T-cell (primary cell): ENCODE measurements around the gene DDAH2. TPM values are rescaled to one million over a fixed set of nuclear protein-coding genes. Genes with fewer than 3 reads are reported as not detected.

Experiments
- ATAC-seq, 4 experiments: fragments of 200-7000 bp in 3 of 4; fragments of 150-1000 bp in 1 of 4; cut with Tn5 transposase; replicated peaks in 1 of 4; 1 replicate in 3 of 4; 2 replicates in 1 of 4; pipeline ENCODE4 v1.10.0; 2021; ENCODE audit warnings: moderate library complexity in 3 of 4, mild to moderate bottlenecking in 2 of 4, moderate number of reproducible peaks in 1 of 4
- CTCF ChIA-PET, 2 donors: fragments of 300-600 bp; sonication (Branson Sonifier 250); formaldehyde crosslinking; loops; one replicate each; lab custom pipeline; 2022; ENCODE audit warnings: antibody characterized with exemption in 2 of 2; lab: Charles Lee
- POLR2A ChIA-PET, 2 donors: fragments of 300-600 bp; sonication (Branson Sonifier 250); formaldehyde crosslinking; loops; one replicate each; lab custom pipeline; 2022; ENCODE audit warnings: antibody characterized with exemption in 2 of 2; lab: Charles Lee
- DNase-seq, 35 experiments: peaks; one replicate each; pipeline versions ENCODE4 v3.0.0 to v3.0.0-alpha.2; 2013 to 2023
- H3K27ac ChIP-seq: one replicate; pipeline ENCODE4 v1.5.1; 2013; ENCODE audit warnings: low read length
- H3K27me3 ChIP-seq, 2 experiments: replicated peaks in 1 of 2; 1 replicate in 1 of 2; 2 replicates in 1 of 2; pipeline versions ENCODE4 v1.6.1 to v1.7.0; 2013; ENCODE audit warnings: low read length in 1 of 2, mixed read lengths in 1 of 2; ENCODE audit not compliant: control insufficient read depth in 2 of 2, insufficient read depth in 2 of 2; ENCODE audit errors: extremely low read depth in 1 of 2
- H3K36me3 ChIP-seq, 2 donors: 1 replicate in 1 of 2; 2 replicates in 1 of 2; pipeline versions ENCODE4 v1.6.1 to v1.7.0; 2013; ENCODE audit warnings: low read length in 1 of 2; ENCODE audit not compliant: control insufficient read depth in 2 of 2, insufficient read depth in 1 of 2; ENCODE audit errors: extremely low read depth in 1 of 2
- H3K4me1 ChIP-seq, 2 experiments: 1 replicate in 1 of 2; 2 replicates in 1 of 2; pipeline versions ENCODE4 v1.6.1 to v1.7.0; 2013; ENCODE audit warnings: low read length in 2 of 2, mixed read lengths in 1 of 2; ENCODE audit not compliant: insufficient read depth in 2 of 2, control insufficient read depth in 1 of 2; ENCODE audit errors: extremely low read depth in 1 of 2
- H3K4me3 ChIP-seq, 2 donors: 1 replicate in 1 of 2; 2 replicates in 1 of 2; pipeline versions ENCODE4 v1.5.1 to v1.7.0; 2013; ENCODE audit warnings: mild to moderate bottlenecking in 2 of 2, low read length in 1 of 2, moderate library complexity in 1 of 2; ENCODE audit not compliant: control insufficient read depth in 1 of 2; ENCODE audit errors: extremely low read depth in 1 of 2
- H3K9me3 ChIP-seq: 2 replicates; pipeline ENCODE4 v1.7.0; 2013
- H3K27ac Mint-ChIP-seq, 2 donors: one replicate each; pipeline ENCODE4 v1.8.0; 2020 to 2021; ENCODE audit warnings: mild to moderate bottlenecking in 2 of 2, mixed read lengths in 2 of 2
- H3K27me3 Mint-ChIP-seq, 2 donors: one replicate each; pipeline ENCODE4 v1.8.0; 2021 to 2022; ENCODE audit warnings: mixed read lengths in 2 of 2
- H3K36me3 Mint-ChIP-seq: one replicate; pipeline ENCODE4 v1.8.0; 2021; ENCODE audit warnings: mixed read lengths
- H3K4me1 Mint-ChIP-seq, 3 donors: one replicate each; pipeline ENCODE4 v1.8.0; 2020 to 2022; ENCODE audit warnings: mixed read lengths in 3 of 3, mild to moderate bottlenecking in 1 of 3
- H3K4me3 Mint-ChIP-seq, 3 donors: one replicate each; pipeline ENCODE4 v1.8.0; 2020 to 2022; ENCODE audit warnings: mild to moderate bottlenecking in 3 of 3, mixed read lengths in 3 of 3, moderate library complexity in 3 of 3
- H3K9me3 Mint-ChIP-seq, 3 donors: one replicate each; pipeline ENCODE4 v1.8.0; 2020 to 2022; ENCODE audit warnings: mixed read lengths in 3 of 3
- WGBS: methylation state at CpG from one replicate; pipeline ENCODE4 v1.1.5; 2013; ENCODE audit warnings: missing lambda C conversion rate; ENCODE audit not compliant: insufficient coverage; 5-methylcytosine and 5-hydroxymethylcytosine counted together
- total RNA-seq, 35 experiments: library from RNA in 6 of 35; stranded (reverse) in 6 of 35; fragments of 120-200 nt in 1 of 35; gene quantifications; one replicate each; pipeline versions ENCODE4 v1.2.1 to v1.2.4 and lab custom pipeline; 2013 to 2026

Gene DDAH2
- total RNA-seq, 5 donors from 2014 or later (not counting 1 experiment from before 2014, with no cell fraction given), result 9.0 to 13.2 (median 11.5) TPM

DNA sequence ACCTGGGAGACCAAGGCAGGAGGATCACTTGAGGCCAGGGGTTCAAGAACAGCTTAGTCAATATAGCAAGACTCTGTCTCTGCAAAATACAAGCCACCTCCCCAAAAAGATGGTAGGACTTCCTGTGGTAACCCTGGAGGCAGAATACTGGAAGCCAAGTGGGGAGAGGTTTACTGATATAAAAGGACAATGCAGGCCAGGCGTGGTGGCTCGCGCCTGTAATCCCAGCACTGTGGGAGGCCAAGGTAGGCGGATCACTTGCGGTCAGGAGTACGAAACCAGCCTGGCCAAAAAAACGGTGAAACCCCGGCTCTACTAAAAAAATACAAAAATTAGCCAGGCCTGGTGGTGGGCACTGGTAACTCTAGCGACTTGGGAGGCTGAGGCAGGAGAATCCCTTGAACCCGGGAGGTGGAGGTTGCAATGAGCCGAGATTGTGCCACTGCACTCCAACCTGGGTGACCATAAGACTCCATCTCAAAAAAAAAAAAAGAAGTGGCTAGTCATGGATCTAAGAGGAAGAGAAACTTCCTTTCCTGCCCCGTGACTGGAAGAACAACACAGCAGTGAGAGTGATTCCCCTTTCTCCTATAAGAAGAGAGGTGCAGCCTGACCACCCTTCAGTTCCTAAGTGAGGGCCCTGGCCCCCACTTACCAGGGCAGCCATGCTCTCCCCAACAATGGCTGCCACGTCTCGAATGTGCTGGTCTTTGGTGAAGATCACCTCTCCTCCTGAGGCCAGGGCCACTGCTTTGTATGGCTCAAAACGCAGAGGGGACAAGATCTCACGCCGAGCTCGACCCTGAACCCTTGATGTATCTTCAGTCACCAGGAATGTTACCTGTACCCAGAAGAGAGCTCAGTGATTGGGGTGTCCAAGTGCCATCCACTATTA, 39.5 kb upstream of the DDAH2 start:
- ATAC-seq, result no peak
- H3K9me3 Mint-ChIP-seq, result no peaks in the 10 kb centered on the region
- H3K27me3 Mint-ChIP-seq, result no peaks in the 10 kb centered on the region
- DNase-seq, result no peak
- ChIA-PET CTCF (interaction anchor here in 1 of 2 donors (1.4 to 1.5 kb wide), 2 partner anchors 33 to 41 kb away, joined by 5 read pairs; partner anchors contain the start of gene CLIC1), POLR2A (no interaction called here)
- H3K27ac Mint-ChIP-seq, result peak overlapping the region in 1 of 2 donors; percentile 24
- H3K4me3 Mint-ChIP-seq, result no peak overlapping the region
- H3K36me3 ChIP-seq, result no peaks in the 10 kb centered on the region
- peaks cover 10 to 37% of the 10 kb centered on the region in 2 experiments for H3K4me1 ChIP-seq
- H3K4me1 Mint-ChIP-seq, result peaks cover 24 to 30% (median 29%) of the 10 kb centered on the region in 3 donors
- H3K4me3 ChIP-seq, result no peak overlapping the region
- WGBS, result 90% methylated on average over 7 of the region's 18 CpGs
- H3K27ac ChIP-seq, result no peak overlapping the region
- H3K27me3 ChIP-seq, result no peaks in the 10 kb centered on the region
- H3K36me3 Mint-ChIP-seq, result peaks cover 2% of the 10 kb centered on the region
- H3K9me3 ChIP-seq, result no peaks in the 10 kb centered on the region

GRCh38 chr6:31767096-31767645, 38.1 kb upstream of the DDAH2 start:
- Mint-ChIP-seq H3K4me3 (no peak overlapping the region), H3K9me3 (no peaks in the 10 kb centered on the region), H3K27ac (no peak overlapping the region), H3K27me3 (no peaks in the 10 kb centered on the region), H3K36me3 (peaks cover 8% of the 10 kb centered on the region), H3K4me1 (peaks cover 17 to 22% (median 17%) of the 10 kb centered on the region in 3 donors)
- 100% methylated on average over 2 of the region's 6 CpGs for WGBS
- Histone ChIP-seq H3K27ac (no peak overlapping the region), H3K4me3 (no peak overlapping the region), H3K27me3 (no peaks in the 10 kb centered on the region), H3K4me1 (peaks cover 3 to 23% of the 10 kb centered on the region in 2 experiments), H3K36me3 (no peaks in the 10 kb centered on the region), H3K9me3 (no peaks in the 10 kb centered on the region)
- CTCF ChIA-PET, result no interaction called here
- POLR2A ChIA-PET, result no interaction called here
- ATAC-seq (no peak), DNase-seq (no peak)

GRCh38 chr6:31765910-31766794, 37.1 kb upstream of the DDAH2 start:
- Histone ChIP-seq H3K4me3 (no peak overlapping the region), H3K36me3 (no peaks in the 10 kb centered on the region), H3K9me3 (no peaks in the 10 kb centered on the region), H3K27ac (no peak overlapping the region), H3K4me1 (peaks cover 0 to 13% of the 10 kb centered on the region in 2 experiments), H3K27me3 (no peaks in the 10 kb centered on the region)
- ChIA-PET CTCF (interaction anchor here in 1 of 2 donors (0.6 kb wide), 1 partner anchor 213 kb away, joined by 12 read pairs; no protein-coding TSS in a partner anchor), POLR2A (interaction anchor here in 1 of 2 donors (0.5 kb wide), 1 partner anchor 82 kb away, joined by 9 read pairs; no protein-coding TSS in a partner anchor)
- WGBS, result 84% methylated on average over 33 of the region's 42 CpGs
- ATAC-seq, result no peak
- Mint-ChIP-seq H3K4me1 (peaks cover 9 to 17% (median 9%) of the 10 kb centered on the region in 3 donors), H3K27ac (no peak overlapping the region), H3K27me3 (no peaks in the 10 kb centered on the region), H3K36me3 (peaks cover 15% of the 10 kb centered on the region), H3K4me3 (no peak overlapping the region), H3K9me3 (no peaks in the 10 kb centered on the region)
- DNase-seq, result no peak

DNA sequence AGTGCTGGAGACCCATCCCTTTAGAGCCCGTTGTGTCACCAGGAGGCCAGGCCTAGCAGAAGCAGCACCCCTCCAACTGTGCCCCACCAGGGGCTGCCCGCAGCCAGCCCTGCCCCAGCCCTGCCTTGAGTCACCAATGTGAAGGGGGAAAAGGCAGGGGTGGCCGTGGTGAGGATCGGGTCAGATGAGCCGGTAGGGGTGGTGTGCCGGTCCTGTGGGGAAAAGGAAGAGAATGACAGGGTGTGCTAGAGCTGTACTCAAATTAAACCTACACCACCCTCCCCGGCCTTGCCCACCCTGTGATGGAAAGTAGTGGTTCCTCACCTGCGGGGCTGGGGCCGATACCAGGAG, 36.4 kb upstream of the DDAH2 start:
- POLR2A ChIA-PET, result no interaction called here
- CTCF ChIA-PET, result interaction anchor here in 1 of 2 donors (0.6 kb wide), 1 partner anchor 8 kb away, joined by 7 read pairs; no protein-coding TSS in a partner anchor
- Mint-ChIP-seq H3K4me3 (no peak overlapping the region), H3K36me3 (peaks cover 20% of the 10 kb centered on the region), H3K4me1 (peaks cover 7 to 17% (median 7%) of the 10 kb centered on the region in 3 donors), H3K9me3 (no peaks in the 10 kb centered on the region), H3K27ac (no peak overlapping the region), H3K27me3 (no peaks in the 10 kb centered on the region)
- Histone ChIP-seq H3K27me3 (no peaks in the 10 kb centered on the region), H3K4me3 (no peak overlapping the region), H3K36me3 (no peaks in the 10 kb centered on the region), H3K9me3 (no peaks in the 10 kb centered on the region), H3K27ac (no peak overlapping the region), H3K4me1 (peaks cover 0 to 8% of the 10 kb centered on the region in 2 experiments)
- ATAC-seq (no peak), DNase-seq (no peak)
- 73% methylated on average over 3 of the region's 9 CpGs for WGBS

GRCh38 chr6:31764198-31764597, 35.1 kb upstream of the DDAH2 start:
- H3K27me3 ChIP-seq, result no peaks in the 10 kb centered on the region
- no CpG with 5 or more reads among the region's 4 CpGs for WGBS
- Mint-ChIP-seq H3K27ac (no peak overlapping the region), H3K27me3 (no peaks in the 10 kb centered on the region), H3K4me3 (no peak overlapping the region), H3K36me3 (peaks cover 28% of the 10 kb centered on the region), H3K4me1 (peaks cover 0 to 11% (median 0%) of the 10 kb centered on the region in 3 donors), H3K9me3 (no peaks in the 10 kb centered on the region)
- DNase-seq (no peak), ATAC-seq (no peak)
- H3K27ac ChIP-seq, result no peak overlapping the region
- ChIA-PET POLR2A (no interaction called here), CTCF (no interaction called here)
- H3K36me3 ChIP-seq, result no peaks in the 10 kb centered on the region
- H3K4me1 ChIP-seq, result no peaks in the 10 kb centered on the region
- H3K9me3 ChIP-seq, result no peaks in the 10 kb centered on the region
- H3K4me3 ChIP-seq, result no peak overlapping the region

GRCh38 chr6:31763619-31763940, 34.5 kb upstream of the DDAH2 start:
- no peak overlapping the region for H3K4me3 ChIP-seq
- H3K9me3 Mint-ChIP-seq, result no peaks in the 10 kb centered on the region
- no peak overlapping the region for H3K4me3 Mint-ChIP-seq
- ChIA-PET CTCF (no interaction called here), POLR2A (no interaction called here)
- no peaks in the 10 kb centered on the region for H3K36me3 ChIP-seq
- H3K27me3 ChIP-seq, result no peaks in the 10 kb centered on the region
- no peak for ATAC-seq
- H3K27ac Mint-ChIP-seq, result no peak overlapping the region
- H3K4me1 Mint-ChIP-seq, result peaks cover 0 to 9% (median 0%) of the 10 kb centered on the region in 3 donors
- no peaks in the 10 kb centered on the region for H3K9me3 ChIP-seq
- DNase-seq, result no peak
- no peaks in the 10 kb centered on the region for H3K27me3 Mint-ChIP-seq
- WGBS, result 100% methylated on average over 1 of the region's 1 CpG
- no peak overlapping the region for H3K27ac ChIP-seq
- no peaks in the 10 kb centered on the region for H3K4me1 ChIP-seq
- peaks cover 32% of the 10 kb centered on the region for H3K36me3 Mint-ChIP-seq
